ENCODE measurements around the gene NAALADL2.

DNA sequence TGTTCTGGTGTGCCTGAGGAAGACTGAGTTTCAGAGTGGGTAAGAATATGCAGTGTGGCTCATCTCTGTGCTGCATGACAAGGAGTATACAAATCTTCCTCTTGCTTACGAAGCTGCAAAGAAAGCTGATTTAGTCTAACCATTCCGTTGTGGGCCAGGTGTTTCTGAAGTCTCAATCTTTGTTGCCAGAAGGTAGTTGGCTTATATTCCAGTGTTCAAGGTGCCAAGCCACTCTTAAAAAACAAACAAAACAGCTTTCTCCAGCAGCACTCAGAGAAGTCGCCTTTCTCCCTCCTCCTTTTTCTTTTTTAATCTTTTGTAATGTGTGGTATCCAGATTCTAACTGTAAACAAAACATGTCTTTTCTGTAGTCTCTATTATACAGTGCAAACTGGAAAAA is 872.4 kb downstream of the NAALADL2 start:
- TF ChIP-seq, protein P1, sequence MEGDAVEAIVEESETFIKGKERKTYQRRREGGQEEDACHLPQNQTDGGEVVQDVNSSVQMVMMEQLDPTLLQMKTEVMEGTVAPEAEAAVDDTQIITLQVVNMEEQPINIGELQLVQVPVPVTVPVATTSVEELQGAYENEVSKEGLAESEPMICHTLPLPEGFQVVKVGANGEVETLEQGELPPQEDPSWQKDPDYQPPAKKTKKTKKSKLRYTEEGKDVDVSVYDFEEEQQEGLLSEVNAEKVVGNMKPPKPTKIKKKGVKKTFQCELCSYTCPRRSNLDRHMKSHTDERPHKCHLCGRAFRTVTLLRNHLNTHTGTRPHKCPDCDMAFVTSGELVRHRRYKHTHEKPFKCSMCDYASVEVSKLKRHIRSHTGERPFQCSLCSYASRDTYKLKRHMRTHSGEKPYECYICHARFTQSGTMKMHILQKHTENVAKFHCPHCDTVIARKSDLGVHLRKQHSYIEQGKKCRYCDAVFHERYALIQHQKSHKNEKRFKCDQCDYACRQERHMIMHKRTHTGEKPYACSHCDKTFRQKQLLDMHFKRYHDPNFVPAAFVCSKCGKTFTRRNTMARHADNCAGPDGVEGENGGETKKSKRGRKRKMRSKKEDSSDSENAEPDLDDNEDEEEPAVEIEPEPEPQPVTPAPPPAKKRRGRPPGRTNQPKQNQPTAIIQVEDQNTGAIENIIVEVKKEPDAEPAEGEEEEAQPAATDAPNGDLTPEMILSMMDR (IDR thresholded peaks at IDR 0.05; ENCODE audit: low read length), result no peak
- TF ChIP-seq EZH2 (IDR thresholded peaks at IDR 0.05; ENCODE audit: borderline replicate concordance, low read length), result no peak

Measured in OCI-LY1 (cell line).